ENCODE data around the gene C1orf174.

The C1orf174 gene

DNA sequence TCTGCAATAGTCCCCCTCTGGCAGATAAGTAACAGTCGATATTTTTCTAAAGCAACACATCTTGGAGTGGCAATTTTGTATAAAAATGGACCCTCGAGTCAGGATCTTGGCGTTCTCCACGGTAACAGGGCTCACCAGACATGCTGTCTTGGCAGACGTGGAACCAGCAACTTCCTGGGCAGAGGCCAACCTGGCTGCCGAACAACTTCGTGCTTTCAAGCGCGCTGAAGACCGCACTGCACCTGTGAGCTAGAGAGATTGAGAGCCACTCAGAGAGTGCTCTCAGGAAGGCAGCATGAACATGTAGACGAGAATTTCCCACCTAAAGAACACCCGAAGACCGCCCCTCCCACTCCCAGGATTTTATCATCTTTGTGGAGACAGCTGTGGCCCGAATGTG lies 7.3 kb downstream of the C1orf174 start:
- DNase-seq, result no peak

DNA sequence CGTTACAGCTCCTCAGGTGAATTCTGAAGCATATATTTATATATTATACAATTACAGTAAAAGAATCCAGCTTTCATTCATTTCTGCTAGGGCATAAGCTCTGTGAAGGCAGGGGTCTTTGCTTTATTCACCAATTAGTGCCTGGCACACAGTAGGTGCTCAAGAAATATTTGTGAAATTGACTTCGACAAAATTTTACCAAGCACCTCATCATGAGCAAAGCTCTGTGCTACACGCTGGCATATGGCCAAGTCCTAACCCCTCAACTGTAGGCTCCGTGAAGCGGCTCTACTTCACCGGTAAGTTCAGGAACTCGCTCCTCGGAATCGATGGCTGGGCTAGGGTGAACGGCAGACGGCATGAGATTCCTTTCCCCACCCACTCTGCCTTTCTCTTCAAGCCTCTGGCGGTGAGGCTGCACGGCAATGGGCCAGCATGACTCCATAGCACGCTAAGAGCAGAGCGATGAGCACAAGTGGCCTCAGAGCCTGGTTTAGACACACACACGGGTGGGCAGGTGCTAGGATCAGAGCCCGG lies 8.7 kb downstream of the C1orf174 start:
- no peak for DNase-seq

DNA sequence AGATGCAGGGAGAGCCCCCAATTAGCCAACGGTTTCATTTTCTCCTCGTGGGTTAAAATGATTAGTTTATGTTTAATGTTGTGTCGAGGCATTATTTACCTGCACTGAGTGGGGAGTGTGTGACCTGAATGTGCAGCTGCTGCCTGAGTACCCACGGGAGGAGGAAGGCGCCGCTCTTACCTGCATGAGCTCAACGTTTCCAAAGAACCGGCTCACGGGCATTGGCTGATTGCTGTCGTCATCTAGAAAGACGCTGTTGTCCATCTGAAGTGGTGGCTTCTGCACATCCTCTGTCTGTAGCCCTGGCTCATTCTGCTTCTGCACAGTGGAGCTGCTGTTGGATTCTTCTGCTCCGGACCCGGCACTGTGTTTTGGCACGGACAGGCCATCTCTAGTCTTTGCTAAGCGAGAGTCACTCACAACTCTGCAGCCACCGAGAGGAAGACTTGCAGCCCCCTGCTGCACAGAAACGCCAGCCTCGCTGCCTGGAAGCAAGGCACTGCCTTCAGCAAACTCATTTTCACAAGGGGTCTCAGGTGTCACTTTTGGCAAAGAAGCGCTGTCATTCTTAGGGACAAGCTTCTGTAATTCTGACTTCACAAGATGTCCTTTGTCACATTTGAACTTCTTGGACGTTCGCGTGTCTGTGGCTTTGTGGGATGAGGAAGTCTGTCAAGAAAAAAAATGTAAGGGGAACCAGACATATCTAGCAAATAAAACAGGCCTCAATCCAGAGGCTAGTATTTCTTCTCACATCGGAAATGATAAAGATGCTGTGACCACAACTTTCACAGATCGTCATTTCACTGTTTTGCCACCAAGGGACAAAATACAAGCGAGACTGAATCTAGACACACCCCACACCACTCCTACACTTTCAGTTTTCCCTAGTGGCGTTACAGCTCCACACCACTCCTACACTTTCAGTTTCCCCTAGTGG lies 9.4 kb downstream of the C1orf174 start:
- DNase-seq, result no peak

DNA sequence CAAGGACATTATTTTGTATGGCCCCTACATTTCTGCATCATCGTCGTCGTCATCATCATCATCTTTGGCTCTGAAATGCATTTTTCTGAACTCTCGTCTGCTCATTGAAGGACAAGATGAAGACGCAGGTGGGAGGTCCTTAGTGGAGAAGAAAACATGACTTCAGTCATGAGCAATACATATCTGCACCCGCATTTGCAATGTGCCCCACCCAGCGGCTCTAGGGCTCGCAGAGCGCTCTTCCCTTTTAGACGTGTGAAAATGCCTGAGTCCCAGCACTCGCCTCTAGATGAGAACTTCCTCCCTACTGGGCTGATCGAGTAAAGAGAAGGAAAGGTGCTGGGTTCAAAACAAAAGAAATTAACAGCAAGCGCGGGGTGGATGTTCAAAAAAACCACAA lies 10.1 kb downstream of the C1orf174 start:
- DNase-seq, result no peak

- DNase-seq, result no peak
Observed at GRCh38 chr1:3888301-3888700, 11.8 kb downstream of the C1orf174 start.

DNA sequence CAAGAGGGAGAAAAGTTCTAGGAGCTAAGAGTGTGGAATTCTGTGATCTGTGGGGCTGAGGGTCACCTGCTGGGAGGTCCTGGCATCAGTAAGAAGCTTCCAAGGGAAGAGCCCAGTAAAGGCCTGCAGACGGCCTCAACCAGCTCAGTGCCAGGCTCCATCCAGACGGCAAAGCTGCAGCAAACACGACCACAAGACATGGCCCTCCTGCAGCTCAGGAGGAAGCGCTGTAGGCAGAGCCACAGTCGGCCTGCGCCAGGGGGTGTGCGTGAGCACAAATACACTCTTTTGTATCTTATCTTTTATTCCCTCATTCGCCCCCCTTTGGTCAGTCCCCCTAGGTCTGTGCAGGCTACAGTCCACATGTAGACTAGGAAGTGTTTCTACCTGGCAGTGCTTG lies 13.4 kb downstream of the C1orf174 start:
- no peak for DNase-seq

GRCh38 chr1:3886106-3886670 lies 13.9 kb downstream of the C1orf174 start:
- DNase-seq, result no peak

GRCh38 chr1:3885611-3886010 lies 14.5 kb downstream of the C1orf174 start:
- no peak for DNase-seq

- no peak for DNase-seq
Observed at GRCh38 chr1:3884966-3885365, 15.1 kb downstream of the C1orf174 start.

DNA sequence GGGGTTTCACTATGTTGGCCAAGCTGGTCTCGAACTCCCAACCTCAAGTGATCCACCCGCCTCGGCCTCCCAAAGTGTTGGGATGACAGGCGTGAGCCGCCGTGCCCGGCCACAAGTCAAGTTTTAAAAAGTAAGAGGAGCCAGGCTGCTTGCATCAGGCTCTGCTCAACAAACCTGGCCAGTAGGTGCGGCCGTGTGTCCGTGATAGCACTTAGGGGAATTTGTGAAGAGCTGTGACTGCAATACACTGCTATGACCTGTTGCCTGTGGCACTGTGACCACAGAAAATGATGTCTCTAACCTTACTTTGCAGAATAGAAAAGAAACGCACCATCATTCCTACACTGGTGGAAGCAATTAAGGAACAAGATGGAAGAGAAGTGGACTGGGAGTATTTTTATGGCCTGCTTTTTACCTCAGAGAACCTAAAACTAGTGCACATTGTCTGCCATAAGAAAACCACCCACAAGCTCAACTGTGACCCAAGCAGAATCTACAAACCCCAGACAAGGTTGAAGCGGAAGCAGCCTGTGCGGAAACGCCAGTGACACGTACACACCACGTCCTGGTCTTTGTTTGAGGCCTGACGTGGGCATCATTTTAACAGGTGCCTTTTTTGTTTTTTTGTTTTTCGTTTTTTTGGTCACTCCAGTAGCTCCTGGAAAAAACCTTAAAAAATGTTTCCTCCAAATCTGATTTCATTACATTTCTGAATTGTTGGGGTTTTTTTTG lies 16.7 kb downstream of the C1orf174 start:
- no peak for DNase-seq

- no peak for DNase-seq
Observed at GRCh38 chr1:3881193-3881480, 18.9 kb downstream of the C1orf174 start.

GRCh38 chr1:3880429-3881192 lies 19.5 kb downstream of the C1orf174 start:
- no peak for DNase-seq

GRCh38 chr1:3879787-3880428 lies 20.2 kb downstream of the C1orf174 start:
- DNase-seq, result no peak

GRCh38 chr1:3879099-3879498 lies 21.0 kb downstream of the C1orf174 start:
- no peak for DNase-seq

GRCh38 chr1:3876716-3877115 lies 23.4 kb downstream of the C1orf174 start:
- no peak for DNase-seq

- no peak for DNase-seq
Observed at GRCh38 chr1:3874736-3875135, 25.3 kb downstream of the C1orf174 start.

- DNase-seq, result no peak
Observed at GRCh38 chr1:3872546-3872945, 27.5 kb downstream of the C1orf174 start.

GRCh38 chr1:3871451-3871805 lies 28.6 kb downstream of the C1orf174 start:
- DNase-seq, result no peak

DNA sequence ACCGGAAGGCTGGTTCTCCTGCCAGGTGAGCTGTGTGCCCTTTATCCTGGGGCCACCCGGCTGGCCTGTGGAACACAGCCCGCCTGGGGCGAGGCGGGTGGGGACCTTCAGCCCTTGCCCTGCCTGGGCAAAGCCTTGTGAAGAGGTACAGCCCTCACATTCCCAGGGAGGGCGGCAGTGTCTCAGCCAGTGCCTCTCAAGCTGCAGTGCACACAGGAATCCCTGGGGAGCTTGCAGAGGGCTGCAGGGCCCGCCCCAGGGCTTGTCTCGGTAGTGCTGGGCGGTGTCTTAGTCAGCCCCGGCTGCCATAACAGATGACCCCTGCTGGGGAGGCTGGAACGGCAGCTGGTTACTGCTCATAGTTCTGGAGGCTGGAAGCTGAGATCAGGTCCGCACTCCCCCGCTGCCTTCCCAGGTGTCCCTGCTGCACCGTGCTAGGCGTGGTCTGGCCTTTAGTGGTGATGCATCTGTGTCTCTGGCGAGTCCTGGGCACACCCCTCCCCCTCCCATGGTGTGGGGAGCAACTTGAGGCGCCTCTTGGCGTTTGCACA lies 30.2 kb downstream of the C1orf174 start:
- no peak for DNase-seq

- DNase-seq, result no peak
Observed at GRCh38 chr1:3868464-3869006, 31.5 kb downstream of the C1orf174 start.

GRCh38 chr1:3865606-3866160 lies 34.4 kb downstream of the C1orf174 start:
- no peak for DNase-seq

- no peak for DNase-seq
Observed at GRCh38 chr1:3864884-3865283, 35.2 kb downstream of the C1orf174 start.

Data from NK-92 treated with Interleukin-12 subunit alpha and Interleukin-12 subunit beta, amount 100 ng/mL, for 24 hours (cell line).